Prostate gland (tissue), 2 donors: ENCODE data around the gene GPRC5A.

Source experiments
- CTCF ChIP-seq, 4 experiments: fragments of 200-600 bp in 2 of 4; fragments of 450-650 bp in 2 of 4; sonication (generic) in 2 of 4; IDR thresholded peaks; 1 replicate in 3 of 4; 2 replicates in 1 of 4; pipeline ENCODE4 v1.5.1; 2016 to 2019; ENCODE audit warnings: antibody characterized with exemption in 4 of 4, mild to moderate bottlenecking in 2 of 4, moderate library complexity in 2 of 4
- POLR2A ChIP-seq: fragments of 450-650 bp; IDR thresholded peaks from one replicate; pipeline ENCODE4 v1.6.1; 2016; ENCODE audit warnings: antibody characterized with exemption, mild to moderate bottlenecking

DNA sequence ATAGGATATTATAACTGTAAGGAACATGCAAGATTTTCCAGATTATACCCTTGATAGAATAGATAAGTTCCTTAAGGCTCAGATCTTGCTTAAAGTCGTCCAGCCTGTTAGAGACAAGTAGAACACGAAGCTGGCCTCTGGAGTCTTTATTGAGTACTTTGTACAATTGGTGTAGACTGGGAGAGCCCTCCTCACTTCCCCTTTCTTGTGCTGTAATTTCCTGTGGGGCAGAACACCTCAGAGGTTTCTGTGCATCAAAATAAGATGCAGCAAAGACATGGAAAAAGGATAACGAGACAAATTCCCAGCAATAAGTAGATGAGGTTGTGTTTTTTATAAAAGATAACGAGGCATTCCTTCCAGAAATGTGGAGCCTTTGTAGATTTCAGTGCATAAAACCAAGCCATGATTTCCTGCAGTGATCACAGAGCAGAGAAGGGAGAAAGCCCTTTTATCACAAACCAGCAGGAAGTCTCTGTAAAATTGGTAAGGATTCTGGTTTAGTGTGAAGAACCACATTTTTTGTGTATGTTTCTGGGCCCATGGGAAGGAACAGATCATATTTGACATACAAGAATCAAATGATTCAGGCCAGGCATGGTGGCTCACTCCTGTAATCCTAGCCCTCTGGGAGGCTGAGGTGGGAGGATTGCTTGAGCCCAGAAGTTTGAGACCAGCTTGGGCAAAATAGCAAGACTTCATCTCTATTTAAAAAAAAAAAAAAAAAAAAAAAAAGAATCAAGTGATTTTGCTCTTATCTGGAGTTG, 18.0 kb downstream of the GPRC5A start:
- TF ChIP-seq CTCF (IDR thresholded peaks at IDR 0.05) (no peak), POLR2A (no peak)
